HepG2 (cell line): ENCODE measurements around the gene ARHGEF40. TPM values are rescaled to one million over a fixed set of nuclear protein-coding genes. Genes with fewer than 3 reads are reported as not detected.

Experiments used
- CEBPG ChIP-seq: IDR thresholded peaks from 2 replicates; pipeline ENCODE4 v1.6.1; 2016
- CREM ChIP-seq, 2 experiments: sonication (generic) in 1 of 2; formaldehyde crosslinking in 1 of 2; IDR thresholded peaks; 2 replicates each; pipeline versions ENCODE4 v1.4.0 to v1.6.1; 2016 to 2020; ENCODE audit warnings: antibody characterized with exemption in 1 of 2, mild to moderate bottlenecking in 1 of 2, missing genetic modification reagents in 1 of 2
- ELF1 ChIP-seq: sonication (generic); formaldehyde crosslinking; IDR thresholded peaks from 2 replicates; pipeline ENCODE4 v1.4.0; 2020; ENCODE audit warnings: missing genetic modification reagents
- FOXA1 ChIP-seq, 2 experiments: fragments of 450-650 bp in 1 of 2; sonication (generic) in 1 of 2; formaldehyde crosslinking in 1 of 2; IDR thresholded peaks; 2 replicates each; pipeline versions ENCODE4 v1.4.0 to v1.6.1; 2016 to 2020; ENCODE audit warnings: missing genetic modification reagents in 1 of 2
- FOXC1 ChIP-seq: sonication (generic); formaldehyde crosslinking; IDR thresholded peaks from 2 replicates; pipeline ENCODE4 v1.8.0; 2022; ENCODE audit warnings: mild to moderate bottlenecking, missing genetic modification reagents, borderline replicate concordance
- GATAD2A ChIP-seq: IDR thresholded peaks from 2 replicates; pipeline ENCODE4 v1.6.1; 2016
- GMEB2 ChIP-seq: IDR thresholded peaks from 2 replicates; pipeline ENCODE4 v1.6.1; 2016; ENCODE audit warnings: missing biosample characterization, missing genetic modification reagents, low read depth
- MED13 ChIP-seq: sonication (generic); formaldehyde crosslinking; IDR thresholded peaks from 2 replicates; pipeline ENCODE4 v1.5.0; 2020; ENCODE audit warnings: missing genetic modification reagents
- MLLT10 ChIP-seq: sonication (generic); formaldehyde crosslinking; IDR thresholded peaks from 2 replicates; pipeline ENCODE4 v1.4.0; 2020; ENCODE audit warnings: missing genetic modification reagents
- MYC ChIP-seq: sonication (generic); formaldehyde crosslinking; IDR thresholded peaks from 2 replicates; pipeline ENCODE4 v1.9.0; 2021; ENCODE audit warnings: missing genetic modification reagents, borderline replicate concordance
- RBAK ChIP-seq: sonication (generic); formaldehyde crosslinking; IDR thresholded peaks from 2 replicates; pipeline ENCODE4 v1.5.1; 2020; ENCODE audit warnings: mild to moderate bottlenecking, missing genetic modification reagents
- RFX3 ChIP-seq: IDR thresholded peaks from 2 replicates; pipeline ENCODE4 v1.6.1; 2016; ENCODE audit warnings: missing biosample characterization, missing genetic modification reagents
- RFXANK ChIP-seq: IDR thresholded peaks from 2 replicates; pipeline ENCODE4 v1.6.1; 2016
- SETDB1 ChIP-seq: sonication (generic); formaldehyde crosslinking; IDR thresholded peaks from 2 replicates; pipeline ENCODE4 v1.5.1; 2020; ENCODE audit warnings: missing genetic modification reagents, mild to moderate bottlenecking, borderline replicate concordance
- SKI ChIP-seq: fragments of 450-650 bp; IDR thresholded peaks from one replicate; pipeline ENCODE4 v1.6.1; 2018; ENCODE audit warnings: mild to moderate bottlenecking; ENCODE audit not compliant: partially characterized antibody
- SSRP1 ChIP-seq: IDR thresholded peaks from 2 replicates; pipeline ENCODE4 v1.6.1; 2016; ENCODE audit warnings: control low read depth
- TAF15 ChIP-seq: fragments of 200-400 bp; formaldehyde crosslinking; IDR thresholded peaks from one replicate; pipeline ENCODE4 v1.6.1; 2018; ENCODE audit warnings: mild to moderate bottlenecking, low read depth, low read length; ENCODE audit not compliant: poor library complexity, severe bottlenecking
- ZBTB3 ChIP-seq: sonication (generic); formaldehyde crosslinking; IDR thresholded peaks from 2 replicates; pipeline ENCODE4 v1.4.0; 2020; ENCODE audit warnings: low read depth, mild to moderate bottlenecking, moderate library complexity, missing genetic modification reagents, borderline replicate concordance
- ZC3H4 ChIP-seq: sonication (generic); formaldehyde crosslinking; IDR thresholded peaks from 2 replicates; pipeline ENCODE4 v1.4.0; 2020; ENCODE audit warnings: missing genetic modification reagents, borderline replicate concordance
- ZMAT3 ChIP-seq: sonication (generic); formaldehyde crosslinking; conservative IDR thresholded peaks from 2 replicates; pipeline ENCODE4 v1.7.0; 2021; ENCODE audit warnings: missing genetic modification reagents
- ZNF317 ChIP-seq: sonication (generic); formaldehyde crosslinking; IDR thresholded peaks from 2 replicates; pipeline ENCODE4 v1.5.0; 2020; ENCODE audit warnings: mild to moderate bottlenecking, missing genetic modification reagents
- ZNF331 ChIP-seq: sonication (generic); formaldehyde crosslinking; IDR thresholded peaks from 2 replicates; pipeline ENCODE4 v1.4.0; 2020; ENCODE audit warnings: missing genetic modification reagents
- ZNF556 ChIP-seq: sonication (generic); formaldehyde crosslinking; IDR thresholded peaks from 2 replicates; pipeline ENCODE4 v1.4.0; 2020; ENCODE audit warnings: mild to moderate bottlenecking, missing genetic modification reagents, borderline replicate concordance
- ZNF570 ChIP-seq: sonication (generic); formaldehyde crosslinking; IDR thresholded peaks from 2 replicates; pipeline ENCODE4 v1.4.0; 2020; ENCODE audit warnings: mild to moderate bottlenecking, missing genetic modification reagents, borderline replicate concordance
- ZNF629 ChIP-seq: sonication (generic); formaldehyde crosslinking; conservative IDR thresholded peaks from 2 replicates; pipeline ENCODE4 v1.5.0; 2020; ENCODE audit warnings: missing genetic modification reagents
- ZNF775 ChIP-seq: sonication (generic); formaldehyde crosslinking; IDR thresholded peaks from 2 replicates; pipeline ENCODE4 v1.4.0; 2020; ENCODE audit warnings: missing genetic modification reagents, mild to moderate bottlenecking, moderate library complexity, borderline replicate concordance
- ZNF790 ChIP-seq: sonication (generic); formaldehyde crosslinking; IDR thresholded peaks from 2 replicates; pipeline ENCODE4 v1.8.0; 2022; ENCODE audit warnings: missing genetic modification reagents, mild to moderate bottlenecking, borderline replicate concordance
- ZNF816 ChIP-seq: sonication (generic); formaldehyde crosslinking; IDR thresholded peaks from 2 replicates; pipeline ENCODE4 v1.8.0; 2022; ENCODE audit warnings: missing genetic modification reagents, mild to moderate bottlenecking, borderline replicate concordance
- ZNF850 ChIP-seq: sonication (generic); formaldehyde crosslinking; conservative IDR thresholded peaks from 2 replicates; pipeline ENCODE4 v1.9.0; 2021; ENCODE audit warnings: mild to moderate bottlenecking, missing genetic modification reagents
- polyA plus RNA-seq, 8 experiments: library from polyadenylated mRNA; depleted of rRNA in 3 of 8; stranded (reverse) in 7 of 8; unstranded in 1 of 8; fragments of >200 nt; fragmentation: Illumina TruSeq in 4 of 8; extraction: Trizol in 4 of 8; gene quantifications; 2 replicates each; pipeline versions ENCODE4 v1.2.1 to v1.2.3, GENCODE V29; 2011 to 2016; ENCODE audit warnings: low read depth in 4 of 8, missing spikeins in 1 of 8, mixed read lengths in 1 of 8; ENCODE audit not compliant: insufficient read depth in 1 of 8
- total RNA-seq, 5 experiments: library from RNA; depleted of rRNA; stranded (reverse); fragments of >200 nt; fragmentation: Illumina TruSeq; extraction: Trizol; gene quantifications; 2 replicates each; pipeline ENCODE4 v1.2.3, GENCODE V29; 2016; ENCODE audit warnings: low read depth in 1 of 5
- TF ChIP-seq, protein P1 (sequence below): IDR thresholded peaks from 2 replicates; pipeline ENCODE4 v1.6.1; 2012; ENCODE audit warnings: low read depth, low read length, improper control_type of control experiment

The ARHGEF40 gene
- total and polyA plus RNA-seq, 2 of the 13 experiments (the other 11 are each of a cell fraction or from before 2014, with no cell fraction given): 28.1 to 78.1 TPM

DNA sequence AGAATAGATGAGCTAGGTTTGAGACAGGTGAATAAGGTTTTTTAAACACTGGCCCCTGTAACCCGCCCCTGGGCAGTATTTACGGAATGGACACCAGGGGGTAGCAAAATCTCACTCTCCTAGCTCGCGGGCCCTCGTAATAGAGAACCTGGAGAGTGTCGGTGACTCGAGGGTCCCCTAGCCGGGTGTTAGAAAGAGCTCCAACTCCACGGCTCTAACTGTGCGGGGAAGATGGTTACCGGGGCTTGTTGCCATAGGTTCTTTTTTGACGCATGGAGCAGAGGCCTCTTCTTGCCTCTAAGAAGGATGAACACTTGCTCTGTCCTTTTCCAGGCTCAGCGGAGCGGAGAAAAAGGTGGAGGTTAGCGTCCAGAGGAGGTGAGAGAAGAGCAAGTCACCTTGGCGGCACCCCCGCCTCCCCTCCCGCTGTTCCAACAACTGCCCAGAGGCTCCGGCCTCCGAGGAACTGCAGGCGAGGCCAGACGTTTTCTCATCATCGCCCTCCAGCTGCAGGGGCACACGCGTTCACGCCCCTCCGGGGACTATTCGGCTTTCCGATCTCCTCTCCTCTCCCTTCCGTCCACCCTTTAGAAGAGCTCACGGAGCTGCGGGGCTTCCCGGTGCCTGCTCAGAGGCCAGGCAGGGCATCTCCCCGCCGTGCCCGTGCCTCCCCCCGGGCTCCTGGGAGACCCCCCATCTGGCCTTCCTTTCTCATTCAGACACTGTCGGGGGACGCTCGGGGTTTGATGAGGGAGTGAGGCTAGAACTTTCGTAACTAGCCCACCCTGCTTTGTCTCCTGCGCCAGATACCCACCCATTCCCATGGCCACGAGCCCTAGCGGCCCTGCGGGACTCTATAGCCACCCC is 1.4 kb upstream of the ARHGEF40 start (continued):
- TF ChIP-seq MLLT10: no peak
- peak; percentile 39; the same call in 1 of the 2 replicates for TF ChIP-seq ZNF331
- no peak; the same call in 1 of the 2 replicates for TF ChIP-seq FOXC1 (CRISPR knock-in tag)
- TF ChIP-seq ZNF629: no peak
- no peak for TF ChIP-seq RBAK
- peak; percentile 14 for TF ChIP-seq SKI
- no peak for TF ChIP-seq ZNF570 (CRISPR knock-in tag)
- no peak for TF ChIP-seq SETDB1
- no peak for TF ChIP-seq ZC3H4
- TF ChIP-seq ZBTB3 (CRISPR knock-in tag): no peak
- TF ChIP-seq ZNF790 (CRISPR knock-in tag): no peak
- TF ChIP-seq RFXANK (CRISPR knock-in tag): no peak; the same call in 1 of the 2 replicates
- no peak for TF ChIP-seq GMEB2
- no peak for TF ChIP-seq ZMAT3 (CRISPR knock-in tag)
- peak; percentile 21; the same call in 1 of the 2 replicates for TF ChIP-seq MYC (CRISPR knock-in tag)
- TF ChIP-seq MED13 (CRISPR knock-in tag): no peak
- TF ChIP-seq CREM (IDR thresholded peaks at IDR 0.05): no peak; the same call in 1 of the 2 replicates
- no peak for TF ChIP-seq CREM (CRISPR knock-in tag; IDR thresholded peaks at IDR 0.05)
- TF ChIP-seq ZNF556: no peak
- TF ChIP-seq, protein P1, sequence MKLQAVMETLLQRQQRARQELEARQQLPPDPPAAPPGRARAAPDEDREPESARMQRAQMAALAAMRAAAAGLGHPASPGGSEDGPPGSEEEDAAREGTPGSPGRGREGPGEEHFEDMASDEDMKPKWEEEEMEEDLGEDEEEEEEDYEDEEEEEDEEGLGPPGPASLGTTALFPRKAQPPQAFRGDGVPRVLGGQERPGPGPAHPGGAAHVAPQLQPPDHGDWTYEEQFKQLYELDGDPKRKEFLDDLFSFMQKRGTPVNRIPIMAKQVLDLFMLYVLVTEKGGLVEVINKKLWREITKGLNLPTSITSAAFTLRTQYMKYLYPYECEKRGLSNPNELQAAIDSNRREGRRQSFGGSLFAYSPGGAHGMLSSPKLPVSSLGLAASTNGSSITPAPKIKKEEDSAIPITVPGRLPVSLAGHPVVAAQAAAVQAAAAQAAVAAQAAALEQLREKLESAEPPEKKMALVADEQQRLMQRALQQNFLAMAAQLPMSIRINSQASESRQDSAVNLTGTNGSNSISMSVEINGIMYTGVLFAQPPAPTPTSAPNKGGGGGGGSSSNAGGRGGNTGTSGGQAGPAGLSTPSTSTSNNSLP: no peak
- no peak for TF ChIP-seq ELF1
- peak; percentile 67; the same call in 1 of the 2 replicates for TF ChIP-seq GATAD2A (CRISPR knock-in tag)
- no peak; the same call in 1 of the 2 replicates for TF ChIP-seq ZNF317
- no peak for TF ChIP-seq ZNF775
- no peak for TF ChIP-seq ZNF816
- no peak for TF ChIP-seq CEBPG (CRISPR knock-in tag)
- TF ChIP-seq RFX3: no peak
- TF ChIP-seq SSRP1: 0 out of 2 replicates have a peak, but pooled peaks have one; percentile 57
- TF ChIP-seq TAF15: no peak
- peak; percentile 53; the same call in 1 of the 2 replicates for TF ChIP-seq ZNF850 (CRISPR knock-in tag)
- TF ChIP-seq FOXA1 (IDR thresholded peaks at IDR 0.05): no peak
- no peak for TF ChIP-seq FOXA1 (CRISPR knock-in tag; IDR thresholded peaks at IDR 0.05)
